ENCODE results near the gene CERS4.

Gene CERS4

DNA sequence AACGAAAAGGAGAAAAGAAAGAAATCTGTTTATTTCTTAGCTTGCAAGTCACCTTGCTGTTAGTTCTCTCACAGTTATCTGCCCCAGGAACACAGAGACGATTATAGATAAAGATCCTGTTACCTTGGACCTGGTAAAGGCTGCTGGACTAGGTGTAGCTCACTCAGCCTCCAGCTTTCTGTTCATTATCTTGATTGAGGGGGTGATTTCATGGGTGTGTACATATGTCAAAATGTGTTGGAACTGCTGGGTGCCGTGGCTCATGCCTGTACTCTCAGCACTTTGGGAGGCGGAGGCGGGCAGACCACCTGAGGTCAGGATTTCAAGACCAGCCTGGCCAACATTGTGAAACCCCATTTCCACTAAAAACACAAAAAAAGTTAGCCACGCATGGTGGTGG lies 27.9 kb downstream of the CERS4 start:
- Histone ChIP-seq H3K18ac (ENCODE audit: low read length) (no peak overlapping the region), H3K4me3 (ENCODE audit: low read depth, low read length) (no peak overlapping the region), H3K4me1 (ENCODE audit: control insufficient read depth in 1 of 2, insufficient read depth in 2 of 2, low read length in 2 of 2) (peaks cover 11 to 12% of the 10 kb centered on the region in 2 experiments), H3K79me1 (ENCODE audit: low read length) (peaks cover 4% of the 10 kb centered on the region), H2BK5ac (ENCODE audit: low read depth, low read length, poor library complexity) (no peak overlapping the region), H3K4ac (ENCODE audit: low read depth, low read length) (no peak overlapping the region), H2AK5ac (ENCODE audit: low read length) (no peak overlapping the region), H3K4me2 (ENCODE audit: low read length) (no peak overlapping the region), H3K27ac (ENCODE audit: low read depth, low read length) (no peak overlapping the region), H2AFZ (ENCODE audit: insufficient read depth, low read length, poor library complexity) (no peak overlapping the region), H3K9ac (ENCODE audit: low read length) (no peak overlapping the region), H2BK12ac (ENCODE audit: low read length) (no peak overlapping the region), H3K36me3 (ENCODE audit: control insufficient read depth in 1 of 2, insufficient read depth in 2 of 2, low read length in 2 of 2) (no peaks in the 10 kb centered on the region), H2BK120ac (ENCODE audit: insufficient read depth, low read length, poor library complexity) (no peak overlapping the region), H3K9me3 (ENCODE audit: insufficient read depth, low read depth, low read length) (no peaks in the 10 kb centered on the region), H4K12ac (ENCODE audit: low read depth, low read length) (no peak overlapping the region), H3K27me3 (ENCODE audit: insufficient read depth, low read length) (no peaks in the 10 kb centered on the region), H4K91ac (ENCODE audit: low read depth, low read length) (no peak overlapping the region), H3K23ac (ENCODE audit: low read length) (no peak overlapping the region), H3K14ac (ENCODE audit: low read length) (no peak overlapping the region), H3K79me2 (ENCODE audit: control insufficient read depth, insufficient read depth, low read length, poor library complexity) (no peaks in the 10 kb centered on the region), H4K8ac (ENCODE audit: low read depth, low read length) (no peak overlapping the region)
- WGBS (ENCODE audit: extremely low coverage, insufficient coverage, insufficient read length) = no CpG with 5 or more reads among the region's 6 CpGs
- DNase-seq = peak; percentile 78 to 88

DNA sequence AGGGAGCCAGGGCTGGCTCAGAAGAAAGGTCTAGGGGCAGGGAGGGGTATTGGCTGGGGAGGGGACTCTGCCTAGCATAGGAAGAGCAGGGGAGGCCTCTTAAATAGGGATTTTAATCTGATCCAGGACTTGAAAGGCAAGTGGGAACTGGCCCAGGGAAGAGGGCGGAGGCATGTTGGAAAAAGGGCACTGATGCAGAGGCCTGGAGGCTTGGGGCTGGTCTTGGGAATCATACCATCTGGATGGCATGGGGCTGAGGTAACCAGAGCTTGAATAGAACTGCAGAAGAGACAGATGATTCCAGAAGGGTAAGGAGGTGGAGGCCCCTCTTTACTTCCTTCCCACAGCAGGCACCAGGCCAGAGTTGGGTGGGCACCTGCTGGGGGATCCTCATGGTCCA lies 29.1 kb downstream of the CERS4 start:
- no peak overlapping the region for H3K4me2 ChIP-seq (ENCODE audit: low read length)
- DNase-seq = peak in 1 of 2 donors; percentile 37
- H3K27ac ChIP-seq (ENCODE audit: low read depth, low read length) = no peak overlapping the region
- no peak overlapping the region for H2BK5ac ChIP-seq (ENCODE audit: low read depth, low read length, poor library complexity)
- peaks cover 4% of the 10 kb centered on the region for H3K79me1 ChIP-seq (ENCODE audit: low read length)
- no peak overlapping the region for H3K14ac ChIP-seq (ENCODE audit: low read length)
- no peak overlapping the region for H3K4me3 ChIP-seq (ENCODE audit: low read depth, low read length)
- H3K18ac ChIP-seq (ENCODE audit: low read length) = peak overlapping the region; percentile 37
- H4K8ac ChIP-seq (ENCODE audit: low read depth, low read length) = no peak overlapping the region
- no peaks in the 10 kb centered on the region for H3K79me2 ChIP-seq (ENCODE audit: control insufficient read depth, insufficient read depth, low read length, poor library complexity)
- no peak overlapping the region for H3K9ac ChIP-seq (ENCODE audit: low read length)
- no peak overlapping the region for H2AFZ ChIP-seq (ENCODE audit: insufficient read depth, low read length, poor library complexity)
- peaks cover 11 to 12% of the 10 kb centered on the region in 2 experiments for H3K4me1 ChIP-seq (ENCODE audit: control insufficient read depth in 1 of 2, insufficient read depth in 2 of 2, low read length in 2 of 2)
- no peak overlapping the region for H3K4ac ChIP-seq (ENCODE audit: low read depth, low read length)
- no peaks in the 10 kb centered on the region for H3K27me3 ChIP-seq (ENCODE audit: insufficient read depth, low read length)
- no peak overlapping the region for H4K12ac ChIP-seq (ENCODE audit: low read depth, low read length)
- H3K36me3 ChIP-seq (ENCODE audit: control insufficient read depth in 1 of 2, insufficient read depth in 2 of 2, low read length in 2 of 2) = no peaks in the 10 kb centered on the region
- no peak overlapping the region for H2BK12ac ChIP-seq (ENCODE audit: low read length)
- no peak overlapping the region for H2BK120ac ChIP-seq (ENCODE audit: insufficient read depth, low read length, poor library complexity)
- H3K23ac ChIP-seq (ENCODE audit: low read length) = no peak overlapping the region
- no CpG with 5 or more reads among the region's 1 CpG for WGBS (ENCODE audit: extremely low coverage, insufficient coverage, insufficient read length)
- no peak overlapping the region for H4K91ac ChIP-seq (ENCODE audit: low read depth, low read length)
- peaks cover 6% of the 10 kb centered on the region for H3K9me3 ChIP-seq (ENCODE audit: insufficient read depth, low read depth, low read length)
- H2AK5ac ChIP-seq (ENCODE audit: low read length) = no peak overlapping the region

DNA sequence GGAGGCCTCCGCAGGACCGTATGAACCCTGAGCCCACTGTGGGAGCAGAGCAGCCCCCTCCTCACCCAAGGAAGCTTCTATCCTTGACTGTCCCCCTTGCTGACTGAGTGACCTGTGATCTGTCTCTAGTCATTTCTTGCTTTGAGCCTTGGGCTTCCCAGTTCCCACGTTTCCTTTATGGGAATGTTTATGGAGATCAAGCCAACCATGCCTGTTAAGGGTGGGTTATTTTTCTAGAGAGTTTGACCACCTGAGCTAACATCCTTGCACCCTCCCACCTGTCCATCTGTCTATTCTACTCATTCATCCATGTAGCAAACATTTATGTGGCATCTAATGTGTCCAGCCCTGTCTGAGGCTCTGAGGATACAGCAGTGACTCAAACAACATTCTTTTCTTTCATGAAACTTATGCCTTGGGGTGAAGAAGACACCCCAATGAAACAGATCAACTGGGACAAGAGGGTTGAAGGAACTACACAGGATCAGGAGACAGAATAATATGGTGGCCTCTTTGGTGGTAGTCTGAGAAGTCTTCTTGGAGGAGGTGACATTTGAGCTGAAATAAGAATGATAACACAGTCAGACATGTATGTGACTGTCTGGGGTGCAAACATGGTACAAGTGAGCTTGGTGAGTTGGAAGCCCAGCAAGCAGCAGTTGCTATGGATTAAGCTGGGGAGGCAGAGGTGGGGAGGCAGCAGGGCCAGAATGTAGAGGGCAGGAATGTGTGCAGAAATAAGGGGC lies 30.5 kb downstream of the CERS4 start:
- peak overlapping the region; percentile 11 for H4K8ac ChIP-seq (ENCODE audit: low read depth, low read length)
- H3K79me2 ChIP-seq (ENCODE audit: control insufficient read depth, insufficient read depth, low read length, poor library complexity) = no peaks in the 10 kb centered on the region
- H3K4me3 ChIP-seq (ENCODE audit: low read depth, low read length) = no peak overlapping the region
- DNase-seq = no peak
- H3K18ac ChIP-seq (ENCODE audit: low read length) = no peak overlapping the region
- H3K36me3 ChIP-seq (ENCODE audit: control insufficient read depth in 1 of 2, insufficient read depth in 2 of 2, low read length in 2 of 2) = no peaks in the 10 kb centered on the region
- no peak overlapping the region for H3K14ac ChIP-seq (ENCODE audit: low read length)
- H4K12ac ChIP-seq (ENCODE audit: low read depth, low read length) = no peak overlapping the region
- no peak overlapping the region for H3K4me2 ChIP-seq (ENCODE audit: low read length)
- H3K9ac ChIP-seq (ENCODE audit: low read length) = no peak overlapping the region
- no peak overlapping the region for H2BK5ac ChIP-seq (ENCODE audit: low read depth, low read length, poor library complexity)
- peaks cover 4% of the 10 kb centered on the region for H3K79me1 ChIP-seq (ENCODE audit: low read length)
- no peak overlapping the region for H3K23ac ChIP-seq (ENCODE audit: low read length)
- H3K4ac ChIP-seq (ENCODE audit: low read depth, low read length) = no peak overlapping the region
- WGBS (ENCODE audit: extremely low coverage, insufficient coverage, insufficient read length) = no CpG with 5 or more reads among the region's 3 CpGs
- H3K27me3 ChIP-seq (ENCODE audit: insufficient read depth, low read length) = no peaks in the 10 kb centered on the region
- peaks cover 11 to 15% of the 10 kb centered on the region in 2 experiments for H3K4me1 ChIP-seq (ENCODE audit: control insufficient read depth in 1 of 2, insufficient read depth in 2 of 2, low read length in 2 of 2)
- peaks cover 8% of the 10 kb centered on the region for H3K9me3 ChIP-seq (ENCODE audit: insufficient read depth, low read depth, low read length)
- no peak overlapping the region for H2BK12ac ChIP-seq (ENCODE audit: low read length)
- H2AK5ac ChIP-seq (ENCODE audit: low read length) = no peak overlapping the region
- H4K91ac ChIP-seq (ENCODE audit: low read depth, low read length) = no peak overlapping the region
- H2AFZ ChIP-seq (ENCODE audit: insufficient read depth, low read length, poor library complexity) = no peak overlapping the region
- H3K27ac ChIP-seq (ENCODE audit: low read depth, low read length) = no peak overlapping the region
- H2BK120ac ChIP-seq (ENCODE audit: insufficient read depth, low read length, poor library complexity) = no peak overlapping the region

DNA sequence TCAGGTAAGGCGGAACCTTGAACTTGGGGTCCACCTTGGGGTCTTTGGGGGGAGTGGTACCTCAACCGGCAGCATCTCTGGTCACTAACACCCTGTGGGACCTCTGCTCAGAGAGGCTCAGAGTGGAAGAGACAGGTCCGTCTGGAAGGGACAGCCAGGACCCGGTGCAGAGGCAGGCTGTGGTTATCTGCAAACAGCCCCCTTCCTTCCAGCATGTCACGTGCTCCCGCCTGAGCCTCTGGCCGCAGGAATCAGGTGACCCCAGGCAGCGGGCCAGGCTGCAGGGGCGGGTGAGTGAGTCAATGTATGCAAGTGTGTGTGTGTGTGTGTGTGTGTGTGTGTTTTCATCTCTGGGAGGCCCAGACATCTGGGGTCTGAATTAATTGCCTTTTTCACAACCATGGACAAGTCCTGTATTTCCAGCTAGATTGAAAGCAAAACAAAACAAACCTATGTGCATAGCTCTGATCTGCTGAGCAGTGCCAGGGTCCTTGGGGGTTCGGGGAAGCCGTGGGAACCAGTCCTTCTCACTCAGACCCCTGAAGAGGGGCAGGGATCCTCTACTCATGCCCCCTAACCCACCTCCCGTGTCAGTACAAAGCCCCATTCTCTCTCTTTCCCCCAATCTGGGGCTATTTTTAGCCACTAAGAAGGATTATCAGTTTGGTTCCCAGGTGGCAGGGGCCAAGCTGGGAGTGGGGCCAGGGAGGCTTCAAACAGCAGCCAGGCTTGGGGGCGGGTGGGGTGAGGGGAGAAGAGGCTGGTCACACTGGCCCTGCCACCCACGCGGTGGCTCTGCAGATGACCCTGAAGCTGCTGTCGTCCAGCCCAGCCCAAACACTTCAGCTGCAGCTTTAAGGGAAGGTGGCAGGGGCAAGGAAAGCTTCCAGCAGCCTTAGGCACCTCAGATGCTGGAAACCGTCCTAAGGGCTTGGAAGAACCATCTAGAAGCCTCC lies 31.4 kb downstream of the CERS4 start:
- H2BK12ac ChIP-seq (ENCODE audit: low read length) = peak overlapping the region; percentile 15
- WGBS (ENCODE audit: extremely low coverage, insufficient coverage, insufficient read length) = no CpG with 5 or more reads among the region's 17 CpGs

More for the DNA sequence above, 31.4 kb downstream of the CERS4 start:
- H3K4ac ChIP-seq (ENCODE audit: low read depth, low read length) = no peak overlapping the region
- H3K79me1 ChIP-seq (ENCODE audit: low read length) = peaks cover 4% of the 10 kb centered on the region
- no peaks in the 10 kb centered on the region for H3K79me2 ChIP-seq (ENCODE audit: control insufficient read depth, insufficient read depth, low read length, poor library complexity)
- no peak overlapping the region for H2BK5ac ChIP-seq (ENCODE audit: low read depth, low read length, poor library complexity)
- H2AFZ ChIP-seq (ENCODE audit: insufficient read depth, low read length, poor library complexity) = no peak overlapping the region
- peak overlapping the region; percentile 11 for H4K8ac ChIP-seq (ENCODE audit: low read depth, low read length)
- H3K9me3 ChIP-seq (ENCODE audit: insufficient read depth, low read depth, low read length) = peaks cover 8% of the 10 kb centered on the region
- H3K27ac ChIP-seq (ENCODE audit: low read depth, low read length) = no peak overlapping the region
- peak overlapping the region; percentile 41 for H3K18ac ChIP-seq (ENCODE audit: low read length)
- H3K36me3 ChIP-seq (ENCODE audit: control insufficient read depth in 1 of 2, insufficient read depth in 2 of 2, low read length in 2 of 2) = no peaks in the 10 kb centered on the region
- H4K12ac ChIP-seq (ENCODE audit: low read depth, low read length) = no peak overlapping the region
- no peak overlapping the region for H3K9ac ChIP-seq (ENCODE audit: low read length)
- H3K14ac ChIP-seq (ENCODE audit: low read length) = no peak overlapping the region
- H3K4me2 ChIP-seq (ENCODE audit: low read length) = no peak overlapping the region
- no peaks in the 10 kb centered on the region for H3K27me3 ChIP-seq (ENCODE audit: insufficient read depth, low read length)
- H3K4me3 ChIP-seq (ENCODE audit: low read depth, low read length) = no peak overlapping the region
- peak overlapping the region; percentile 26 for H4K91ac ChIP-seq (ENCODE audit: low read depth, low read length)
- H3K4me1 ChIP-seq (ENCODE audit: control insufficient read depth in 1 of 2, insufficient read depth in 2 of 2, low read length in 2 of 2) = peaks cover 11 to 15% of the 10 kb centered on the region in 2 experiments
- peak; percentile 23 to 55 for DNase-seq
- peak overlapping the region; percentile 27 for H2BK120ac ChIP-seq (ENCODE audit: insufficient read depth, low read length, poor library complexity)
- no peak overlapping the region for H3K23ac ChIP-seq (ENCODE audit: low read length)
- no peak overlapping the region for H2AK5ac ChIP-seq (ENCODE audit: low read length)

Data from trophoblast cell (in vitro differentiated cells and primary cell).